ENCODE results near the gene GOLGA8J.
"Not testable (repeated sequence)": the region's sequence is repeated elsewhere in the genome, so short reads cannot be mapped to it uniquely, and the experiment has no call there.

GOLGA8J gene, protein sequence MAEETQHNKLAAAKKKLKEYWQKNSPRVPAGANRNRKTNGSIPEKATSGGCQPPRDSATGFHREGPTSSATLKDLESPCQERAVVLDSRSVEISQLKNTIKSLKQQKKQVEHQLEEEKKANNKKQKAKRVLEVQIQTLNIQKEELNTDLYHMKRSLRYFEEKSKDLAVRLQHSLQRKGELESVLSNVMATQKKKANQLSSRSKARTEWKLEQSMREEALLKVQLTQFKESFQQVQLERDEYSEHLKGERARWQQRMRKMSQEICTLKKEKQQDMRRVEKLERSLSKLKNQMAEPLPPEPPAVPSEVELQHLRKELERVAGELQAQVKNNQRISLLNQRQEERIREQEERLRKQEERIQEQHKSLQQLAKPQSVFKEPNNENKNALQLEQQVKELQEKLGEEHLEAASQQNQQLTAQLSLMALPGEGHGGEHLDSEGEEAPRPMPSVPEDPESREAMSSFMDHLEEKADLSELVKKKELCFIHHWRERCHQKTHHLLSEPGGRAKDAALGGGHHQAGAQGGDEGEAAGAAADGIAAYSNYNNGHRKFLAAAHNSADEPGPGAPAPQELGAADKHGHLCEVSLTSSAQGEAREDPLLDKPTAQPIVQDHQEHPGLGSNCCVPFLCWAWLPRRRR

GRCh38 chr15:30082655-30083054 lies at the start of gene GOLGA8J:
TSS of gene GOLGA8J (plus strand) at chr15:30082955. CDS start at chr15:30083053, 98 bp downstream.
- not testable (repeated sequence) for DNase-seq

GRCh38 chr15:30033211-30033610 lies 49.5 kb upstream of the GOLGA8J start:
- DNase-seq, result no peak

DNA sequence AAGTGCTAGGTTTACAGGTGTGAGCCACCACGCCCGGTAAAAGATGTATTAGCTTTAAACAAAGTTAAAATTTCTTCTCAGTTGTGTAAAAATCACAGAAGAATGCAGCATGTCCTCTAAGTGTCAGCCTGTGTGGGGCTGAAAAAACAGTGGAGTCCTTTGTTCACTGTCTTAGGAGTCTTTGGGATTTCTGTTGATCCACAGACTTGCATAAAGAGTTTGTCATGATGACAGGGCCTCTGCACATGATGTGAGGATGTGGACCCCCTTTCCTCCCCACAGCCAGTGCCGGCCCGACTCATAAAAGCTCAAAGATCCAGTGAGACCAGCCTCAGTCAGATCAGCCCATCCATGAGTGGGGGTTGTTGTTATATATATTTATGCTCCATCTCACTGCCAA lies 49.0 kb upstream of the GOLGA8J start:
- DNase-seq, result no peak

GRCh38 chr15:30036036-30036703 lies 46.6 kb upstream of the GOLGA8J start:
- no peak for DNase-seq

DNA sequence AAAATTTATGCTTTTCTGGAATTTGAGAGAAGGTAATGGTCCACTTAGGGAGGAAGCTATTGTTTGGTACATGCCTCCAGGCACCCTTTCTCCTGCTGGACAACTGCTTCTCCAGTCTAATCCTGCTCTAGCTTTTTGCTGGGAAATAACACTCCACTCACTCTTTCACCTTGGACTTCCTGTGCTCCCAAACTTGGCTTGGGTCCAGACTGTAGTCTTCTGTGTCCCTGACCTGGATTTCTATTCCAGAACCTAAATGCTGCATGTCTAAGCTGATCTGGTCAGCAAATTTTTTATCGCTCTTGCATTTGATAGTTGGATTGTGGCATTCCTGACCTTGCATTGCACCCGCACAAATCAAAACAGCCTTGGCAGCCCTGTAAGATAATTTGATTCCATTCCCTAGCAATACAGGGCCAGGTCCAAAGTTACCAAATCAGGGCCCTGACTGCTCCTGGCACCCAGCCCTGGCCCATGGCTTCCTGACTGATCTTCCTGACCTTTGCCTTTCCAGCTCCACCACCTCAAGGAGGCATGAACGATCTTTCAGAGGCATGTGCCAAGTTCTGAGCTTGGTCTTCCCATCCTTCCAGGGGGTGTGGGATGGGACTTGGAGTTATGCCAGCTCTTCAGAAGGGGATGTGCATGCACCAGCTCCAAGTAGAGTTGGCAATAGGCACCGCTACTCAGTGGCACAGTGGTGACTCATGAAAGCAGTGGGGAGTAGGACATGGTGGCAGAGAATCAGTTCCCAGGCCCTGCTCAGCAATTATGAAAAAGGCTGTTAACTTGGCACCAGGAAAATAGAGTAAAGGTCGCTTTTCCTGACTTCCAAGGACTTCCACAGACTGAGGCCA lies 43.9 kb upstream of the GOLGA8J start:
- DNase-seq, result no peak

- no peak for DNase-seq
These were observed 40.9 kb upstream of the GOLGA8J start for GRCh38 chr15:30041868-30042267.

GRCh38 chr15:30042556-30042955 lies 40.2 kb upstream of the GOLGA8J start:
- no peak for DNase-seq

GRCh38 chr15:30043211-30043655 lies 39.5 kb upstream of the GOLGA8J start:
- peak; percentile 10 for DNase-seq

DNA sequence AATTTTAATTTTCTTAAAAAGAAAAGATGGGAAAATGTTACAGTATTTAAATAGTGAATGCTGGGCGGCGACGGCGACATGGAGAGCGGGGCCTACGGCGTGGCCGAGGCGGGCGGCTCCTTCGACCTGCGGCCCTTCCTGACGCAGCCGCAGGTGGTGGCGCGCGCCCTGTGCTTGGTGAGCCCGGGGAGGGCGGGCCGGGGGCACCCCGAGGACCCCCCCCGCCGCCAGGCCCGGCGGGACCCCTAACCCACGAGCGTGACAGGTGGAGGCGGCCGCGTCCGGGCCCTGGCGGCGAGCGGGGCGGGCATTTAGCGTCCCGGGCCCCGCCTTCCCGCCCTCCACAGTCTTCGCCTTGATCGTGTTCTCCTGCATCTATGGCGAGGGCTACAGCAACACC lies 38.4 kb upstream of the GOLGA8J start:
- DNase-seq, result no peak

- not testable (repeated sequence) for DNase-seq
These were observed 37.9 kb upstream of the GOLGA8J start for GRCh38 chr15:30044826-30045225.

- DNase-seq, result not testable (repeated sequence)
These were observed 37.3 kb upstream of the GOLGA8J start for GRCh38 chr15:30045248-30046041.

- DNase-seq, result no peak
These were observed 36.3 kb upstream of the GOLGA8J start for GRCh38 chr15:30046430-30046829.

DNA sequence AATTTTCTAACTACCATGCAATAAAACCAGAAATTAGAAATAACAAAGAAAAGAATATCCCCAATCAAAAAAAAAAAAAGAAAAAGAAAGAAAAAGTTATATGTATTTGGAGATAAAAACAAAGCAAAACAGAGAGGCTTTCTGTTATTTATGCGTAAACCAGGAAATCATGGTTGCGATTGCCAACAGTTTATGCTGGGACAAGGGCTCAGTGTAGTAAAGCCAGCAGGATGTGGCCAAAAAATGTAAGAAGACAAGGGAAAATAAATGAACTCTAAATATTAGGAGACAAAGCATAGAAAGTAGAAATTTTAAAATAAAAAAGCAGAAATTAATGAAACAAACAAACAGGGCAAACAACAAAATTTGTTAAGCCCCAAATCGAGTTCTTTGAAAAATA lies 27.2 kb upstream of the GOLGA8J start:
- DNase-seq, result no peak

- DNase-seq, result no peak
These were observed 26.6 kb upstream of the GOLGA8J start for GRCh38 chr15:30056166-30056565.

DNA sequence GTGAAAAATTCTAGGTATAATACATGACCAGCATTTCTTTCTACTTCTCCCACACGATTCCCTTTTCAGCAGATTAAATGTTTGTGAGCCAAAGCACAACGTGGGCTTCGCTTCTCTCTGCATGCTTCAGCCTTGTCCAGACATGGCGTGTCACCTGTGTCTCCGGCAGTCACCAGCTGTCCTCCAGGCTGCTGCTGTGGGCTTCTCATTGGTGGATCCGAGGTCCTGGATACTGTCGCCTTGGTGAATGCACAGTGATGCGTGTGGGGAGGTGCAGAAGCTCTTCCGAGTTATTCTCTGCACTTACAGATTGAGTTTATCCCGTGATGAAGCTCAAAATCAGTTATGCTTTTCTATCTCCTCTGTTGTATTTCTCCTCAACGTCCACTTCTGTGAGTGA lies 23.0 kb upstream of the GOLGA8J start:
- no peak for DNase-seq

- peak; percentile 40 for DNase-seq
These were observed 19.9 kb upstream of the GOLGA8J start for GRCh38 chr15:30062881-30063280.

GRCh38 chr15:30063835-30064546 lies 18.8 kb upstream of the GOLGA8J start:
- DNase-seq, result no peak

- peak; percentile 89 for DNase-seq
These were observed 17.5 kb upstream of the GOLGA8J start for GRCh38 chr15:30065025-30065801.

GRCh38 chr15:30068326-30068725 lies 14.4 kb upstream of the GOLGA8J start:
- peak; percentile 36 for DNase-seq

- DNase-seq, result no peak
These were observed 10.1 kb upstream of the GOLGA8J start for GRCh38 chr15:30072630-30073029.
